ENCODE data around the gene FRZB. TPM values are rescaled to one million over a fixed set of nuclear protein-coding genes. Genes with fewer than 3 reads are reported as not detected.

The FRZB gene
- total RNA-seq, 4 donors from 2014 or later: 0.53 to 1.7 (median 0.57) TPM; not detected in 1

DNA sequence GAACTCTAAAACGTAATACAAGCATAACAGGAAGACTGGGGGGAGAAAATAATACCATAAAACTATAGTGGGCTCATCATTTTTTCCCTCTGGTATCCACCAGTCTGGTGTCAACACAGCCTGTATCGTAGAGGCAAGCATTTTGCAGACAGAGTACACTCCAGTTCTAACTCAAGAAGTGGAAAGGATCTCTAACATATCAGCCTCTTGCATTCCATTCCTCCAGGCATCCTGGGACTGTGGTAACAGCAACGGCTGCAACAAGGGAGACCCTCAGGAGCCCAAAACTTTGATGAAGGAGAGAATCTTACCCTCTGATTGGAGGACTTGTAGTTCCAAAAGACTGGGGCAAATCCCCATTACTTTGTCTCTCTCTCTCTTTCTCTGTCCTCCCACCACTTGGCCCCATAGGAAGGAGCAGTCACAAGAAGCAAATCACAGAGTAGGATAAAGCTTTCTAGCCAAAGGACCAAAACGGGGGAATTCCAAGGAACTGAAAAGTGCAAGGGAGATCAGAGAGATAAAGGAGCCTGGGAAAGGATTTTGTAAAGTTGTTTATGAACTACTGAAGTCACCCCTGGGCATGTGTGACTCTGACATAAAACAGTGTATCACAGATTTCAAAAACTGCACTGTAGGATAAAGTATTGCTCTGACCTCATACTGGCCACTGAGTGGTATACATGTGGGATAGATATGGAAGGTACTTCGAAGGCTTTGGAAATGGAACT, 11.9 kb downstream of the FRZB start:
- H3K36me3 ChIP-seq: no peaks in the 10 kb centered on the region
- 58% methylated on average over 5 of the region's 5 CpGs for WGBS, 2 donors
- TF ChIP-seq POLR2A (IDR thresholded peaks at IDR 0.05): no peak
- TF ChIP-seq, protein P1, sequence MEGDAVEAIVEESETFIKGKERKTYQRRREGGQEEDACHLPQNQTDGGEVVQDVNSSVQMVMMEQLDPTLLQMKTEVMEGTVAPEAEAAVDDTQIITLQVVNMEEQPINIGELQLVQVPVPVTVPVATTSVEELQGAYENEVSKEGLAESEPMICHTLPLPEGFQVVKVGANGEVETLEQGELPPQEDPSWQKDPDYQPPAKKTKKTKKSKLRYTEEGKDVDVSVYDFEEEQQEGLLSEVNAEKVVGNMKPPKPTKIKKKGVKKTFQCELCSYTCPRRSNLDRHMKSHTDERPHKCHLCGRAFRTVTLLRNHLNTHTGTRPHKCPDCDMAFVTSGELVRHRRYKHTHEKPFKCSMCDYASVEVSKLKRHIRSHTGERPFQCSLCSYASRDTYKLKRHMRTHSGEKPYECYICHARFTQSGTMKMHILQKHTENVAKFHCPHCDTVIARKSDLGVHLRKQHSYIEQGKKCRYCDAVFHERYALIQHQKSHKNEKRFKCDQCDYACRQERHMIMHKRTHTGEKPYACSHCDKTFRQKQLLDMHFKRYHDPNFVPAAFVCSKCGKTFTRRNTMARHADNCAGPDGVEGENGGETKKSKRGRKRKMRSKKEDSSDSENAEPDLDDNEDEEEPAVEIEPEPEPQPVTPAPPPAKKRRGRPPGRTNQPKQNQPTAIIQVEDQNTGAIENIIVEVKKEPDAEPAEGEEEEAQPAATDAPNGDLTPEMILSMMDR (IDR thresholded peaks at IDR 0.05): no peak
- no peaks in the 10 kb centered on the region for H3K27me3 ChIP-seq
- peaks cover 0 to 5% (median 0%) of the 10 kb centered on the region in 3 donors for H3K9me3 ChIP-seq
- no peak overlapping the region for H3K27ac ChIP-seq
- DNase-seq: no peak
- H3K4me1 ChIP-seq: no peaks in the 10 kb centered on the region
- intact Hi-C loops (cut with DNase I): no loop called here
- no peak overlapping the region for H3K4me3 ChIP-seq

GRCh38 chr2:182852801-182853200, 13.6 kb downstream of the FRZB start:
- no peak for TF ChIP-seq POLR2A (IDR thresholded peaks at IDR 0.05)
- TF ChIP-seq, protein P1 (IDR thresholded peaks at IDR 0.05): no peak
- Histone ChIP-seq H3K36me3 (no peaks in the 10 kb centered on the region), H3K4me1 (no peaks in the 10 kb centered on the region), H3K4me3 (no peak overlapping the region), H3K9me3 (peaks cover 0 to 5% (median 0%) of the 10 kb centered on the region in 3 donors), H3K27me3 (no peaks in the 10 kb centered on the region), H3K27ac (no peak overlapping the region)
- intact Hi-C loops (cut with DNase I): no loop called here
- no peak for DNase-seq
- 36 to 42% methylated on average over 1 of the region's 1 CpG for WGBS, 2 donors

- no peak for TF ChIP-seq POLR2A (IDR thresholded peaks at IDR 0.05)
- TF ChIP-seq, protein P1 (IDR thresholded peaks at IDR 0.05): no peak
- no peak overlapping the region for H3K4me3 ChIP-seq
- intact Hi-C loops (cut with DNase I): no loop called here
Observed at GRCh38 chr2:182852090-182852489, 14.3 kb downstream of the FRZB start.

DNA sequence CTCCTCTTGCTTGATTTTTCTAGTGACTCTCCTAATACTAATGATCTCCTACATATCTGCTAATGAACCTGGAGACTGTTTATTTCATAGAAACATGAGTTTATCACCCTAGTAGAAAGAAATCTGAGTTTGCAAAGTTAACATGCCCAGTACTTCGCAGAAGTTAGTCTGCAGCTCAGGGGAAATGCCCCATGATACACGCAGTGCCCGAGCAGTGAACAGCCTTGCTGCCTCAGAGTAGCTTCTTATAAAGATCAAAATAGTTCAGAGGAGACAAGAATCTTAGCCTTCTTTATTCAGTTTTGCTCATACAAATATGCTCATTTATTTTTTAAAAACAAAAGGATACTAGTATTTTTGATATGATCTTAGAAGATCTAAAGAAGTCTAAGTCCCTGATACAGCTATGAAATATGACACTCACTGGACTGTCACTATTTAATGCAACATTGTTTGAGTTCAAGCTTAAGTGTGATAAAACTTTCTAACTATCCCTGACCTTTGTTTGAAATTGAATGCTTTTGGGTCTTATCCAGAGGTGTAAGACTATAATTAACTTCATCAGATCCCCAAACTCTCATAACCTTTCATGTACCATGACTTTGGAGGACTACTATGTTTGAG, 20.5 kb downstream of the FRZB start:
- Histone ChIP-seq H3K36me3 (no peaks in the 10 kb centered on the region), H3K4me1 (no peaks in the 10 kb centered on the region), H3K9me3 (no peaks in the 10 kb centered on the region), H3K27me3 (no peaks in the 10 kb centered on the region), H3K4me3 (no peak overlapping the region), H3K27ac (no peak overlapping the region)
- DNase-seq: no peak
- WGBS, 2 donors: 54 to 79% methylated on average over 3 of the region's 3 CpGs
- intact Hi-C loops (cut with DNase I): no loop called here
- TF ChIP-seq POLR2A (IDR thresholded peaks at IDR 0.05): no peak

More at GRCh38 chr2:182852090-182852489, 14.3 kb downstream of the FRZB start:
- Histone ChIP-seq H3K36me3 (no peaks in the 10 kb centered on the region), H3K9me3 (peaks cover 0 to 5% (median 0%) of the 10 kb centered on the region in 3 donors), H3K27ac (no peak overlapping the region), H3K27me3 (no peaks in the 10 kb centered on the region), H3K4me1 (no peaks in the 10 kb centered on the region)
- 70 to 100% methylated on average over 1 of the region's 1 CpG for WGBS, 2 donors
- no peak for DNase-seq

DNA sequence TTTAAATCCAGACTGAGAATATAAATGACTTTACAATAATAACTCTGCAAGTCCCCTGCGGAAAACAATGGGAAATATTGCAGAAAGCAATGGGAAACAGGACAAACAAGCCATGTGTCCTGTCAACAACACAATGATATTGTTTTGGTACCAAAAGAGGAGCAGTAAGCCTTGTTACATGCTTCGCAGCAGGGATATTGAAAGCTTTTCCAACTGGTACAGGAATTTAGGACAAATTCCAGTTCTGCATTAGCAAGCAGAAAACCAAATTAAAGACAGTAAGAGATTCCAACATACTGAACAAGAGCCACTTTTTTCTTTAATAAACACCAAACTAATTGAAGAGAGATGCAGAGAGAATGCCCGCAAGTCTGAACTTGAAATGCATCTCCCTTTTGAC, 30.0 kb downstream of the FRZB start:
- intact Hi-C loops (cut with DNase I): no loop called here

More for the DNA sequence above, 30.0 kb downstream of the FRZB start:
- DNase-seq: no peak
- H3K4me3 ChIP-seq: no peak overlapping the region
- 61 to 78% methylated on average over 3 of the region's 3 CpGs for WGBS, 2 donors
- H3K4me1 ChIP-seq: no peaks in the 10 kb centered on the region
- TF ChIP-seq, protein P1 (IDR thresholded peaks at IDR 0.05): no peak
- no peaks in the 10 kb centered on the region for H3K36me3 ChIP-seq
- no peaks in the 10 kb centered on the region for H3K9me3 ChIP-seq
- H3K27ac ChIP-seq: no peak overlapping the region
- H3K27me3 ChIP-seq: no peaks in the 10 kb centered on the region

Data from esophagus squamous epithelium (tissue), 5 donors.